ENCODE measurements around the gene KRT39. TPM values are rescaled to one million over a fixed set of nuclear protein-coding genes. Genes with fewer than 3 reads are reported as not detected.
A peak's percentile ranks its signal among the peaks of the same experiment; 100 is the strongest.

The KRT39 gene
- total and polyA plus RNA-seq, 2 of the 13 experiments (the other 11 are each of a cell fraction or from before 2014, with no cell fraction given), result 0.07 to 1.2 TPM

DNA sequence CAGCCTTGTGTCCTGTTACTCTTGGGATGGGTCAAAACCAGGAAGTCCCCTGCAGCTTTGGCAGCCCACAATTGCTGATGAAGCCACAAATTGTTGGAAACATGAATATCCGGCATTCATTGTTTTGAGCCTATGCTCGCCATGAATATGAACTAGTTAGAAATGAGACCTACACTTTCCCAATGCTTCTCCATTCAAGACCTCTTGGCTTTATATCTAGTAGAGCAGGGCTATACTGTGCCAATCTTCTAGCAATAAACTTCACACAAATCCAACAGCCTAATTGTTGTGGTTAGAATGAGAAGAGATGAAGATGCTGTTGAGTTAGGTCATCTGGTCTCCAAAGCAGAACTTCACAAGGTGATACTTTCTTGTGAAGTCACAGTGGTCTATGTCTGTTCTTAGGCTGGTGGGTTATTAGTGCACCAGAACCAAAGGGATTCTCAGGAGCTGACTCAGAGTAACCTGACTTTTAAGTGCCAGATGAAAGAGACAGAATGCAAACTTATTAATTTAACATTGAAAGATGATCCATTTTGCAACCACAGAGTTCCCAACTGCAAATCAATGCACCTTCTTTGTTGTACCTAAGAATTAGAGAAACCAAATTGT lies 15.6 kb downstream of the KRT39 start (continued):
- 0 out of 2 replicates have a peak, but pooled peaks have one; percentile 27 for TF ChIP-seq NFATC3 (CRISPR knock-in tag; IDR thresholded peaks at IDR 0.05)
- TF ChIP-seq POLR2AphosphoS5 (IDR thresholded peaks at IDR 0.05; ENCODE audit: low read depth, low read length), result no peak
- TF ChIP-seq FOSL2 (CRISPR knock-in tag; IDR thresholded peaks at IDR 0.05), result peak; percentile 45
- TF ChIP-seq SAP130 (CRISPR knock-in tag; IDR thresholded peaks at IDR 0.05; ENCODE audit: low read depth), result no peak
- no peak for TF ChIP-seq THAP11 (CRISPR knock-in tag; IDR thresholded peaks at IDR 0.05)
- no peak for TF ChIP-seq SMARCC2 (IDR thresholded peaks at IDR 0.05)
- no peak for TF ChIP-seq ZNF207 (IDR thresholded peaks at IDR 0.05; ENCODE audit: borderline replicate concordance)
- no peak for TF ChIP-seq CBFB (CRISPR knock-in tag; IDR thresholded peaks at IDR 0.05)
- TF ChIP-seq, protein P1, sequence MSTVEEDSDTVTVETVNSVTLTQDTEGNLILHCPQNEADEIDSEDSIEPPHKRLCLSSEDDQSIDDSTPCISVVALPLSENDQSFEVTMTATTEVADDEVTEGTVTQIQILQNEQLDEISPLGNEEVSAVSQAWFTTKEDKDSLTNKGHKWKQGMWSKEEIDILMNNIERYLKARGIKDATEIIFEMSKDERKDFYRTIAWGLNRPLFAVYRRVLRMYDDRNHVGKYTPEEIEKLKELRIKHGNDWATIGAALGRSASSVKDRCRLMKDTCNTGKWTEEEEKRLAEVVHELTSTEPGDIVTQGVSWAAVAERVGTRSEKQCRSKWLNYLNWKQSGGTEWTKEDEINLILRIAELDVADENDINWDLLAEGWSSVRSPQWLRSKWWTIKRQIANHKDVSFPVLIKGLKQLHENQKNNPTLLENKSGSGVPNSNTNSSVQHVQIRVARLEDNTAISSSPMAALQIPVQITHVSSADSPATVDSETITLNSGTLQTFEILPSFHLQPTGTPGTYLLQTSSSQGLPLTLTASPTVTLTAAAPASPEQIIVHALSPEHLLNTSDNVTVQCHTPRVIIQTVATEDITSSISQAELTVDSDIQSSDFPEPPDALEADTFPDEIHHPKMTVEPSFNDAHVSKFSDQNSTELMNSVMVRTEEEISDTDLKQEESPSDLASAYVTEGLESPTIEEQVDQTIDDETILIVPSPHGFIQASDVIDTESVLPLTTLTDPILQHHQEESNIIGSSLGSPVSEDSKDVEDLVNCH (CRISPR knock-in tag; IDR thresholded peaks at IDR 0.05), result no peak
- no peak for TF ChIP-seq NCOA2 (CRISPR knock-in tag; IDR thresholded peaks at IDR 0.05)
- TF ChIP-seq, protein P2, sequence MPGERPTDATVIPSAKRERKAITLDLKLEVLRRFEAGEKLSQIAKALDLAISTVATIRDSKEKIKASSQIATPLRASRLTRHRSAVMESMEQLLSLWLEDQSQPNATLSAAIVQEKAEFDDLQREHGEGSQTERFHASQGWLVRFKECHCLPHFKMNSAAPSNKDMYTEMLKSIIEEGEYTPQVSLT (CRISPR knock-in tag; IDR thresholded peaks at IDR 0.05; ENCODE audit: borderline replicate concordance, low read depth), result no peak
- TF ChIP-seq, protein P3, sequence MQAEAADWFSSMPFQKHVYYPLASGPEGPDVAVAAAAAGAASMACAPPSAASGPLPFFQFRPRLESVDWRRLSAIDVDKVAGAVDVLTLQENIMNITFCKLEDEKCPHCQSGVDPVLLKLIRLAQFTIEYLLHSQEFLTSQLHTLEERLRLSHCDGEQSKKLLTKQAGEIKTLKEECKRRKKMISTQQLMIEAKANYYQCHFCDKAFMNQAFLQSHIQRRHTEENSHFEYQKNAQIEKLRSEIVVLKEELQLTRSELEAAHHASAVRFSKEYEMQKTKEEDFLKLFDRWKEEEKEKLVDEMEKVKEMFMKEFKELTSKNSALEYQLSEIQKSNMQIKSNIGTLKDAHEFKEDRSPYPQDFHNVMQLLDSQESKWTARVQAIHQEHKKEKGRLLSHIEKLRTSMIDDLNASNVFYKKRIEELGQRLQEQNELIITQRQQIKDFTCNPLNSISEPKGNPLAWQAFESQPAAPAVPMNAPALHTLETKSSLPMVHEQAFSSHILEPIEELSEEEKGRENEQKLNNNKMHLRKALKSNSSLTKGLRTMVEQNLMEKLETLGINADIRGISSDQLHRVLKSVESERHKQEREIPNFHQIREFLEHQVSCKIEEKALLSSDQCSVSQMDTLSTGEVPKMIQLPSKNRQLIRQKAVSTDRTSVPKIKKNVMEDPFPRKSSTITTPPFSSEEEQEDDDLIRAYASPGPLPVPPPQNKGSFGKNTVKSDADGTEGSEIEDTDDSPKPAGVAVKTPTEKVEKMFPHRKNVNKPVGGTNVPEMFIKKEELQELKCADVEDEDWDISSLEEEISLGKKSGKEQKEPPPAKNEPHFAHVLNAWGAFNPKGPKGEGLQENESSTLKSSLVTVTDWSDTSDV (CRISPR knock-in tag; IDR thresholded peaks at IDR 0.05), result no peak
- TF ChIP-seq DR1 (CRISPR knock-in tag; IDR thresholded peaks at IDR 0.05), result no peak
- no peak for TF ChIP-seq ZNF20 (CRISPR knock-in tag; IDR thresholded peaks at IDR 0.05)
- no peak for TF ChIP-seq REPIN1 (CRISPR knock-in tag; IDR thresholded peaks at IDR 0.05; ENCODE audit: borderline replicate concordance, low read depth)
- TF ChIP-seq MAFF (IDR thresholded peaks at IDR 0.05; ENCODE audit: low read depth, low read length), result no peak
- no peak for TF ChIP-seq CCDC6 (CRISPR knock-in tag; IDR thresholded peaks at IDR 0.05)
- no peak for TF ChIP-seq NFE2L2 (IDR thresholded peaks at IDR 0.05; ENCODE audit: low read length)
- no peak for TF ChIP-seq SP2 (CRISPR knock-in tag; IDR thresholded peaks at IDR 0.05)
- TF ChIP-seq PHB2 (IDR thresholded peaks at IDR 0.05; ENCODE audit: partially characterized antibody), result no peak
- TF ChIP-seq ZNF136 (CRISPR knock-in tag; IDR thresholded peaks at IDR 0.05; ENCODE audit: low read depth), result no peak
- no peak for TF ChIP-seq KDM4B (CRISPR knock-in tag; IDR thresholded peaks at IDR 0.05)
- TF ChIP-seq ZNF530 (CRISPR knock-in tag; IDR thresholded peaks at IDR 0.05; ENCODE audit: low read depth), result no peak
- TF ChIP-seq ETV5 (CRISPR knock-in tag; IDR thresholded peaks at IDR 0.05; ENCODE audit: borderline replicate concordance), result no peak
- no peak for TF ChIP-seq ZNF678 (CRISPR knock-in tag; IDR thresholded peaks at IDR 0.05)

Data from HepG2 (cell line).